Spleen (tissue), 11 donors: Measurements from ENCODE around the gene IP6K3. TPM values are rescaled to one million over a fixed set of nuclear protein-coding genes. Genes with fewer than 3 reads are reported as not detected.
A peak's percentile ranks its signal among the peaks of the same experiment; 100 is the strongest.

Experiments used
- DNase-seq: peaks from one replicate; pipeline ENCODE4 v3.0.0-alpha.2; 2020
- H3K27ac ChIP-seq, 8 donors: fragments of 200-600 bp; sonication (generic) in 7 of 8; 1 replicate in 4 of 8; 2 replicates in 4 of 8; pipeline versions ENCODE4 v1.5.0 to v1.8.0; 2016 to 2021; ENCODE audit warnings: inconsistent platforms in 4 of 8, mild to moderate bottlenecking in 4 of 8, moderate library complexity in 1 of 8
- H3K27me3 ChIP-seq, 7 donors: fragments of 200-600 bp; sonication (generic) in 6 of 7; replicated peaks in 1 of 7; 1 replicate in 4 of 7; 2 replicates in 3 of 7; pipeline versions ENCODE4 v1.5.0 to v1.8.0; 2016 to 2021; ENCODE audit warnings: inconsistent platforms in 3 of 7, mild to moderate bottlenecking in 1 of 7
- H3K36me3 ChIP-seq, 6 donors: fragments of 200-600 bp; sonication (generic) in 5 of 6; 1 replicate in 4 of 6; 2 replicates in 2 of 6; pipeline versions ENCODE4 v1.5.0 to v1.8.0; 2016 to 2021; ENCODE audit warnings: inconsistent platforms in 2 of 6
- H3K4me1 ChIP-seq, 6 donors: fragments of 200-600 bp; sonication (generic) in 5 of 6; 1 replicate in 3 of 6; 2 replicates in 3 of 6; pipeline versions ENCODE4 v1.5.0 to v1.8.0; 2016 to 2021; ENCODE audit warnings: inconsistent platforms in 3 of 6
- H3K4me3 ChIP-seq, 8 donors: fragments of 200-600 bp; sonication (generic) in 7 of 8; 1 replicate in 4 of 8; 2 replicates in 4 of 8; pipeline versions ENCODE4 v1.5.0 to v1.8.0; 2016 to 2021; ENCODE audit warnings: inconsistent platforms in 4 of 8, mild to moderate bottlenecking in 4 of 8, moderate library complexity in 2 of 8
- H3K9me3 ChIP-seq, 8 donors: fragments of 200-600 bp; sonication (generic) in 7 of 8; 1 replicate in 4 of 8; 2 replicates in 4 of 8; pipeline versions ENCODE4 v1.5.0 to v1.8.0; 2016 to 2021; ENCODE audit warnings: inconsistent platforms in 4 of 8
- POLR2A ChIP-seq, 3 donors: fragments of 450-650 bp; IDR thresholded peaks; one replicate each; pipeline ENCODE4 v1.5.1; 2017; ENCODE audit warnings: antibody characterized with exemption in 3 of 3, mild to moderate bottlenecking in 1 of 3
- POLR2AphosphoS5 ChIP-seq, 3 donors: sonication (generic); formaldehyde crosslinking; IDR thresholded peaks; one replicate each; pipeline ENCODE4 v1.5.1; 2017; ENCODE audit warnings: antibody characterized with exemption in 3 of 3
- WGBS, 5 donors: extraction: QIAGEN DNeasy Blood & Tissue Kit in 3 of 5; methylation state at CpG; one replicate each; pipeline versions ENCODE4 v1.1.5 to v1.1.7; 2013 to 2018; 5-methylcytosine and 5-hydroxymethylcytosine counted together
- intact Hi-C: fragments of 100-400 bp; cut with DNase I; formaldehyde crosslinking; loops from one replicate; pipeline ENCODE4 v1.15.0; 2023; ENCODE audit warnings: low total_unique reads
- polyA plus RNA-seq, 3 donors: library from polyadenylated mRNA; stranded (reverse); fragments of 200-250 nt; gene quantifications; one replicate each; pipeline ENCODE4 v1.2.1, GENCODE V29; 2013
- total RNA-seq, 7 donors: library from RNA; depleted of rRNA in 3 of 7; stranded (reverse); fragments of >200 nt in 3 of 7; fragmentation: NEBNext Ultra II Directional in 4 of 7; extraction: Animal tissue kit (Norgen Biotek cat#: 25700) in 4 of 7; gene quantifications; one replicate each; pipeline versions ENCODE4 v1.1.0 to v1.2.1, GENCODE V29; 2016 to 2021
- TF ChIP-seq, protein P1 (sequence below), 11 experiments: fragments of 200-600 bp in 7 of 11; fragments of 450-650 bp in 4 of 11; sonication (generic) in 4 of 11; IDR thresholded peaks in 8 of 11; conservative IDR thresholded peaks in 3 of 11; 1 replicate in 7 of 11; 2 replicates in 4 of 11; pipeline versions ENCODE4 v1.4.0 to v1.8.0; 2016 to 2021; ENCODE audit warnings: antibody characterized with exemption in 11 of 11, inconsistent platforms in 4 of 11, mild to moderate bottlenecking in 1 of 11
- donor health status: healthy with polysubstance abuse.
- donor health status: DM: no; HTN: no; CAD: no; lungs with moderate emphysema.
- donor health status: DM: no; HTN: no; CAD: no.
- donor health status: Bipolar disorder and iron deficiency.
- donor health status: healthy.
- donor health status: DM: no; HTN: no; CAD: no.
- donor health status: DM: yes; HTN: yes; CAD: no.

The IP6K3 gene
- total and polyA plus RNA-seq, 10 donors: 0.30 to 5.8 (median 2.2) TPM

DNA sequence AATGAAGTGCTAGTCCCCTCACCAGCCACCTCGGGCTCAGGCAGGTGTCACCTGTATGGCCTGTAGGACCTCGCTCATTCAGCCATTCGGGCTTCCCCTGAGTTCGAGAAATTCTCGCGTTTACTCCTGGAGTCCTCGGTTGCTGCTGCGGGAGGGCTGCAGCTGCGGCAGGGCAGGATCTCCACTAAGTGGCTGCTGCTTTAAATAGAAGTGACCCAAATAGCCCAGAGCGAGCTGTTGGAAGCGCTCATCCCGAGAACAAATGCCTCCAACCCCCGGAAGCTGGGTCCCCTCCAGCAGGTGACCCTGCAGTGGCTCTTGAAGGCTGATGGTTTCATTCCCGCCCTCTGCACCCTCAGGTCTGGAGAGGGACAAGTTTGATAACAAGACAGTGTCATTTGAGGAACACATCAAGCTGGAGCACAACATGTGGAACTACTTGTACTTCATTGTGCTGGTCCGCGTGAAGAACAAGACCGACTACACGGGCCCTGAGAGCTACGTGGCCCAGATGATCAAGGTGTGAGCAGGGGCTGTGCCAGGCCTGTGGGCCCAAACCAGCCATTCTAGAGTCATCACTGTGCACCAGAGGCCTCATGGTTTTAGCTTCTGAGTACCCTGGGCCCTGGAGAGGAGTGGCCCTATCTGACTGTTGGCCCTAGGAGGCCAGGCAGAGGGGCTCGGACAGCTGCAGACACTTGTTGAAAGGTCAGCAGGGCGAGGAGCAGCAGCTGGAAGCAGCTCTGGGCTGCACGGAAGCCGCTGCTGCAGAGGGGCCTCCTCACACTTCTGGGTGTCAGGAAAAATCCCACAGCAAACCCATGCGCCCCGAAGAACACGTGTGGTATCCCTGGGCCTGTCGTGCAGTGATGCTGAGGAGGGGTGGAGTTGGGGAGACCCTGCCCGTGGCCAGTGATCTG, 53.3 kb downstream of the IP6K3 start:
- DNase-seq: peak; percentile 72
- peaks cover 0 to 95% (median 52%) of the 10 kb centered on the region in 6 donors for H3K36me3 ChIP-seq
- H3K9me3 ChIP-seq: no peaks in the 10 kb centered on the region
- intact Hi-C loops: no loop called here
- no peaks in the 10 kb centered on the region for H3K27me3 ChIP-seq
- TF ChIP-seq POLR2A (IDR thresholded peaks at IDR 0.05) (no peak), POLR2AphosphoS5 (IDR thresholded peaks at IDR 0.05) (peak in 1 of 3 donors; percentile 13)
- TF ChIP-seq, protein P1, sequence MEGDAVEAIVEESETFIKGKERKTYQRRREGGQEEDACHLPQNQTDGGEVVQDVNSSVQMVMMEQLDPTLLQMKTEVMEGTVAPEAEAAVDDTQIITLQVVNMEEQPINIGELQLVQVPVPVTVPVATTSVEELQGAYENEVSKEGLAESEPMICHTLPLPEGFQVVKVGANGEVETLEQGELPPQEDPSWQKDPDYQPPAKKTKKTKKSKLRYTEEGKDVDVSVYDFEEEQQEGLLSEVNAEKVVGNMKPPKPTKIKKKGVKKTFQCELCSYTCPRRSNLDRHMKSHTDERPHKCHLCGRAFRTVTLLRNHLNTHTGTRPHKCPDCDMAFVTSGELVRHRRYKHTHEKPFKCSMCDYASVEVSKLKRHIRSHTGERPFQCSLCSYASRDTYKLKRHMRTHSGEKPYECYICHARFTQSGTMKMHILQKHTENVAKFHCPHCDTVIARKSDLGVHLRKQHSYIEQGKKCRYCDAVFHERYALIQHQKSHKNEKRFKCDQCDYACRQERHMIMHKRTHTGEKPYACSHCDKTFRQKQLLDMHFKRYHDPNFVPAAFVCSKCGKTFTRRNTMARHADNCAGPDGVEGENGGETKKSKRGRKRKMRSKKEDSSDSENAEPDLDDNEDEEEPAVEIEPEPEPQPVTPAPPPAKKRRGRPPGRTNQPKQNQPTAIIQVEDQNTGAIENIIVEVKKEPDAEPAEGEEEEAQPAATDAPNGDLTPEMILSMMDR (IDR thresholded peaks at IDR 0.05 in 8 of 11, conservative IDR thresholded peaks at IDR 0.05 in 3 of 11): no peak
- WGBS, 5 donors: 50 to 65% (median 57%) methylated on average over 17 to 28 of the region's 28 CpGs
- peak overlapping the region; percentile 58 to 91 (median 81) for H3K27ac ChIP-seq
- H3K4me1 ChIP-seq: peaks cover 58 to 85% (median 69%) of the 10 kb centered on the region in 6 donors
- H3K4me3 ChIP-seq: no peak overlapping the region

DNA sequence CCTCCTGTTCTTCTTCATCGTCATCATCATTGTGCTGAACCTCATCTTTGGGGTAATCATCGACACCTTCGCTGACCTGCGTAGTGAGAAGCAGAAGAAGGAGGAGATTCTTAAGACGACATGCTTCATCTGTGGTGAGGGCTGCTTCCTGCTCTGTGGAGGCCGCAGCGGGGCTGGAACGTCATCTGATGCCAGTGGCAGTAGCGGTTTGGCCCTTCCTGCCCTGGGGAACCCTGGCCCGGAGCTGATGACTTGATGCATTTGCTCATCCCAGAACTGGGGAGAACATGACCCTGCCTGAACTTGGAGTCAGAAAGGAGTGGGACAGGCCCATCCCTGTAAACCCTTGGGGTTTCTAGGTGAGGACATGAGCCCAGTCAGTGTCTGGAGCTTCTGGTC, 53.9 kb downstream of the IP6K3 start:
- intact Hi-C loops: no loop called here
- Histone ChIP-seq H3K36me3 (peaks cover 0 to 95% (median 56%) of the 10 kb centered on the region in 6 donors), H3K4me3 (no peak overlapping the region), H3K4me1 (peaks cover 54 to 78% (median 62%) of the 10 kb centered on the region in 6 donors), H3K27ac (peak overlapping the region; percentile 47 to 91 (median 81)), H3K9me3 (no peaks in the 10 kb centered on the region), H3K27me3 (no peaks in the 10 kb centered on the region)
- TF ChIP-seq POLR2AphosphoS5 (IDR thresholded peaks at IDR 0.05): peak; percentile 78 to 82 (median 78)
- TF ChIP-seq, protein P1 (IDR thresholded peaks at IDR 0.05 in 8 of 11, conservative IDR thresholded peaks at IDR 0.05 in 3 of 11): no peak
- 4 to 30% (median 16%) methylated on average over 10 of the region's 10 CpGs for whole genome bisulfite sequencing, 5 donors
- peak; percentile 93 for DNase-seq

DNA sequence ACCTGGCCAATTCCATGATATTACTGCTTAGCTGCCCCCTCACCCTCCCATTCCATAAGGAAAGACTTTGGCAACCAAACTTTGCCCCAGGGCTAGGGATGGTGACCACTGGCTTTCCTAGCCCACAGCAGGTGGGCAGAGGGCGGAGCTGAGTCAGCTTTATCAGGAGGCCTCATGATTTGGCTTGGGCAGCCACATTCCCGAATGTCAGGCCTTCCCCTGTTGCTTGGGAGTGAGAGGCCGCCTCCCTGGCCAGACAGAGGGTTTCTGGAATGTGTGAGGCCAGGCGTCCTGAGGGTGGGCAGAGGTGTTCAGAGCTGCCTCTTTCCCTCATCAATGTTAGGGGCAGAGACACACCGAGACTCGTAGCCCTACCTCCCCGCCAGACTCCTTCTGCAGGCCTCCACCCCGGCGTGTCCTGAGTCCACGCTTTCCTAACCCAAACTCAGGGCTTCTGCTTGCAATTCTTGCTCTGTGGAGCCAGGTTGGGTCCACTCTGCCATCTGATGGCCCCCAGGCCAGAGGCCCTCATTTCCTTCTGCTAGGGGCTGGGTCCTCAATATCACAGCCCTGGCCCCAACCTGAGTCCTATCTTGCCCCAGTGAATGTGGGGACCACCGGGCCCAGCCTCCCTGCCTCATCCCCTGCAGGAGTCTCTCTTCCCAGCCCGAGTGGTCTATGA, 54.5 kb downstream of the IP6K3 start:
- H3K4me1 ChIP-seq: peaks cover 48 to 73% (median 57%) of the 10 kb centered on the region in 6 donors
- no peak for TF ChIP-seq POLR2AphosphoS5 (IDR thresholded peaks at IDR 0.05)
- TF ChIP-seq, protein P1 (IDR thresholded peaks at IDR 0.05 in 8 of 11, conservative IDR thresholded peaks at IDR 0.05 in 3 of 11): no peak
- no peak for TF ChIP-seq POLR2A (IDR thresholded peaks at IDR 0.05)
- no peak for DNase-seq
- H3K27ac ChIP-seq: peak overlapping the region; percentile 47 to 91 (median 81)
- no peak overlapping the region for H3K4me3 ChIP-seq
- peaks cover 0 to 95% (median 59%) of the 10 kb centered on the region in 6 donors for H3K36me3 ChIP-seq
- WGBS, 5 donors: 77 to 82% (median 80%) methylated on average over 9 to 12 of the region's 12 CpGs
- no peaks in the 10 kb centered on the region for H3K9me3 ChIP-seq
- H3K27me3 ChIP-seq: no peaks in the 10 kb centered on the region
- intact Hi-C loops: no loop called here
